ENCODE results near the gene PRAC1.
"Not testable (repeated sequence)": the region's sequence is repeated elsewhere in the genome, so short reads cannot be mapped to it uniquely, and the experiment has no call there.

PRAC1 gene

DNA sequence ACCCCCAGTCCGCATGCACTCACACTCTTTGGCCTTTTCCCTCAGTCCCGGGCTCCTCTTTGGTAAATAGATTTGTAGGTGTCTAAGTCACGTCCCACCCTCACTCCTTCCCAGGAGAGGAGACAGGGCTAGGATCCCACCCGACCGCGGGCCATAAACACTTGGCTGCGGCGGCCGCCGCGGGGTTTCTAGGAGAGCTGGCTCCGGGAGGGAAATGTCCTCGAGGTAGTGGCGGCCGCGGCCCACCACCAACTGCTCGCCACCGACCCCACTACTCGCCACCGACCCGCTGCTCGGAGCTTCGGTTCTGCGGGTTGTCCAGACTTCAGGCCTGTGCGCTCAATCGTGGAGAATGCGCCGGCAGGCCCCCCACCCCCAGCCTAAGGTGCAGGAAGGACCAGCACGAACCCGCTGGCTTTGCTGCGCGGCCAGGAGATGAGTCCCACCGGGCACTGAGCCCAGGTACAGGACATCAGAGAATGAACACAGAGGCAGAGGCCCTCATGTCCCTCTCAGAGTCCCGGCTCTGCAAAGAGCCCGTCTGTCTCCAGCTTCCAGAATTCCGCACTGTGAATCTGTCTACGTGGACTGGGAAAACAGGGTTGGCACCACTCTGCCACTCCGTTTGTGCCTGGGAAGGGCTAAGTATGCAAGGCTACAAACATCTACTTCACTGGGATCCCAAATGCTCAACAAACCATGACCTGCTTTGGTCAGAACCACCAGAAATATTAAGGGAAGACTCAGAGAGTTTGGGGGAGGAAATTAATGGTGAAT is 3.2 kb upstream of the PRAC1 start:
- no peak for DNase-seq

DNA sequence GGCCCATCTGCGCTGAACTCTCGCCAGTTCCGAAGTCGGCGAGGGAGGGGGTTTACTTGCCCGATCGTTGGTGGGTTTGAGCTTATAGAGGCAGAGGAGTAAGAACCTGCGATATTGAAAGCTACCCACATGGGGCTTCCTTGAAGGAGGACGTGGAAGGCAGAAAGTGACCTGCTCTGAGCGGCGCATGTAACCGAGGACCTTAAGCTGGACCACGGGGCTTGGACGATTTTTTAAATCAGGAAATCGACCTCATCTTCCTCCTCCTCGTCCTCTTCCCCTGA is 2.6 kb upstream of the PRAC1 start:
- DNase-seq, result no peak

DNA sequence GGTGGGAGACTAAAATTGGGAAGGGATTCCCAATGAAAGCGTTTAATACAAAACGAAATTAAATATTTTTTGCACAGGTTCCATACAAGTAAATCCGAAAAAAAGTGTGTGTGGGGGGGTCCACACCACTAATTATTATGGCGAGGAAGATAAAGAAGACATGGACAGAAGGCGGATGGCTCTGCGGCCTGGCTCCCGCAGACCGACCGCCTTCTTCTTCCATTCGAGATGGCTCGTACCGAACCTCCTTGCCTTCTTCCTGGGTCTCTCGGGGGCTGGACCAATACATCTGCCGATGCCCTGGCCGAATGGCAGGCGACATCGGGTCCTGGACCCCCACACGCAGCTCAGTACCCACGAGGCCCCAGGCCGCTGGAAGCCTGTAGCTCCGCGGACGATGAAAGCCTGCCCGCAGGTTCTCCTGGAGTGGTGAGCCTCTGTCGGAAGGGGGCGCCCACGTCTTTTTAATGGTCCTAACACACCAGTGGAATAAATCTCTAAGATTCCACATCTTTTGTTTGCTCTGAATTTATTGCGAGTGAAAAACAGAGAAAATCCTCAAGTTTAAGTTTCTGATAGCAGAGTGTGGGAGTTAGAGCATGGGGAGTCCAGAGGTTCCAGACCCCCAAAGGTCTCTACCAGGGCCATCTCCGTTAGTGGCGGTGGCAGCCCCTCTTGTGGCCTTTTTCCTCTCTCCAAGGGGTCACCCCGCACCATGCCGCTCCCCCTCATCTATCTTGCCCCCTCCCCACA is 2.1 kb upstream of the PRAC1 start:
- peak; percentile 79 for DNase-seq

DNA sequence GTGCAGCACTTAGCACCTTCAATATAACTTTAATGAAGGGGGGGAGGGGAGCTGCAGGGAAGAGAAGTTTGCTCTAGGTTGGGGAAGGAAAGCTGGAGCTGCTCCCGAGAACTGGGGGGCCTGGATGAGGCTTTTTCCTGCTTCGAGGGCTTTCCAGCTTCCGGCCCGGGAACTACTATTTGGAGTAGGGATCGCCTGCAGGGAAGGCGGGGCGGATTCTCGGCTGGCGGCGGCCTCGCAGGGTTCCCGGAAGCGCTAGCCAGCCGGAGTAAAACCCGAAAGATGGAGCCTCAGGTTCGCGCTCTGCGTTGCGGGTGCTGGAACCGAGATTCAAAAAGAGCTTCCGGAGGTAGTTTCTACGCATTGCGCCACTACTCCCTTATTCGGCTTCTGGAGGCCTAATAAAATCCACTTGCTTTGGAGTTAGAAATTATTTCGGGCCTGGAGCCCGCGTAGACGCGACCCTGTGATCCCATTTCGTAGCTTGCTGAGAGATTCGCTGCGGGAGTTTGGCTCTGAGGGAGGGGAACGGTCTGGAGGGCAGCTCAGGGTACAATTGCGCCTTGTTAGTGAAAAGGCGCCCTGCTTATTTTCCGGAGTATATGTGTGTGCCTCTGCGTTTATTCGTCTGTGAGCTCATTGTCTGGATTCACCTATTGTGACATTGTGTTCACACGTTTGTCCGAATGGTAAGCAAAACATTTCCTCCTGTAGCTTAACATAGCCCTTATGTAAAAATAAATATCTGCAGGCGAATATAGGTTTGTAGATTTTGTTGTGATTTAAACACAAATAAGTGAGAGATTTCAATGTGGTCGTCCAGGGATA is 1.3 kb upstream of the PRAC1 start:
- DNase-seq, result peak; percentile 22

DNA sequence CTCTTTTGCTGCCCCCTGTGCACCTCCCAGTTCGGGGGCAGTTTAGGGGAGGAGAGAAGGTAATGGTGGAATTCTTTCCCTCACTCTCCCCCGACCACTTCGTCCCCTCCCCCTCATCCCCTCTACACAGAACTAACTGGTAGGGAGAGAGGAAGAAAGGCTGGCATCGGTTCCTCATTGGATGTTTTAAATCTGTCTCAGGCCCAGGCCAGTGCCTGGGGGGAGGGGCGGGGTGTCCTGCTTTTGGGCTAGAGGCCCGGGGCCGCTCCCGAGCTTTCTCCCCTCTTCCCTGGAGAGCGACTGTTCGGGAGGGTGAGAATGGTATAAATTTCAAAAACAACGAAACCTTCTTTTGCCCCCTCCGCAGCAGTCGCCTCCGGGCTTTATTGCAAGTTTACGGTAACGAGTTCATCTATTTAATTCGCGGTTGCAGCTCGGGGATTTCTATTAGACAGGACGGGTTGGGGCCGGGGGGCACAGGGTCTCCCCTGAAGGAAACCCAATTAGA is 651 bp upstream of the PRAC1 start, which contains the start of gene PRAC2:
Gene PRAC2 (plus strand): TSS at position 271 of the 508 bp plus-strand sequence. CDS start 1,226 bp downstream, outside the sequence.
- DNase-seq, result peak; percentile 11

DNA sequence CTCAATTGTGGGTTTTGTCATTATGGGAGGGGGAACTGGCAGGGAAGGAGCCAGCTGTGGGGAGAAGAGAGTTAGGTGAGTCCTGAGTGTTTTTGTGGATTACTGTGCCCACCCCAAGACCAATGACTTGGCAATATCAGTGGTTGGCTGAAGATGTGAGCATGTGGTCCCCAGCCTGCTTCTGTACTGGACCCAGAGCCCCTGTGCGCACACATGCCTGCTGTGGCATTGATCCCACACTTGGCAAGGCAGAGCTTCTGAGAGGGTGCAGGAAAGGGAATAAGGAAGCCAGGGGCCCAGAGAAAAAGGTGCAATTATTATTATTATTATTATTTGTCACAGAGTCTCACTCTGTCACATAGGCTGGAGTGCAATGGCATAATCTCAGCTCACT is 1.3 kb downstream of the PRAC1 start:
- no peak for DNase-seq

DNA sequence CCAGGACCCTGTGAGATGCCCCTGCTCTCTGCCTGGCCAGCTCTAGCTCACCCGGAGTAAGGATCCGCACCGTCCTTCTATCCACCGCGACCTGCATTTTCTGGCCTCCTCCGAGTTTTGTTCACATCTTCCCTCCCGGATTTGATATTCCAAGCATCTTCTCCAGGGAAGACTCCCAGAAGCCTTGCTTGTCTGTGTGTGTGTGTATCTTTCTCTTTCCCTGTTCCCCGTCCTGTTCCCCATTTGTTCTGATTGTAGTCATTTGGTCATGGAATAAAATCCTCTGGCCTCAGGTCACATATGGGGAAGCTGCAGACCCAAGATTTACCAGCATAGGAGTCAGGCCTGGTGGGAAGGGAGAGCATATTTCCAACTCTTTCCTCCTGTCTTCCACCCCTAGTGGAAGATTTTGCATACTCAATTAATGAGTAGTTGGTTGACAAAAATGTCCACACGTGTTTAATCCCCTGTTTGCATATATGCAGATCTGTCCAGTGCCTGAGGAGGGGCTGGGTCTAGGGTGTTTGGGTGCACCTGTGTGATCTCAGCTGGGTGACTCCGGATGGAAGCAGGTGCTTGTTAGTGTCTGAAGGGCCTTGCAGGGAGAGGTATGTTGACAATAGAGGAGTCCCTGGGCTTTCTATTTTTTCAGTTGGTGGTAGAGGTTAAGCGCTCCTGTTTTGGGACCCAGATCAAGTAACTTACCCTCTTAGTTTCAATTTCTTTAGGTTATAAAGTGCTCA is 1.9 kb downstream of the PRAC1 start:
- DNase-seq, result no peak

DNA sequence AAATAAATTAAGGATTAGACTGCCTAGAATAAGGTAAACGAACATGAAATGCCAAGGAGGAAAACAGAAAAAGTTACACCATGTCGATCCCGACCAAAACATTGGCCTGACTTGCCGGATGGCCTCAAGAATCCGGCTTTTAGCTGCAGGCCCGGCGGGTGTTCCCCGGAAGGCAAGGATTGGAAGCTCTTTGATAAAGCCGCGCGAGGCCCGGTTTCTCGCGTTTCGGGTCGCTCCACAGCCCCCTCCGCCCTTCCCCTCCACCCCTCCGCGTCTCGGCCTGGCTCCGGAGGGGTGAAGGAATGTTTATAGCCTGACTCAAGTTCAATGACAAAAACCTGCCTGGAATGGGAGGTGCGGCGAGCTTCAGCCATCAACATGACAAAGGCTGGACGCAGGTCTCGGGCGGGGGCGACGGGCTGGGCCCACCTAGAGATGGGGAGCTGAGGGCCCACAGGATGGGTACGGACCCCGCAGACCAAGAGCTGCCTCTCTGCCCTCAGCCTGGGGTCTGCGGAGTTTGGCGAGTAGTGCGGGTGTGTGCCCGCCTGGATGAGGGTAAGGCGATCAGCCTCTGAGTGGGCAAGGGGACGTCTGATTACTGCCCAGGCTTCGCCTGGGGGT is 2.6 kb downstream of the PRAC1 start:
- DNase-seq, result peak; percentile 16

DNA sequence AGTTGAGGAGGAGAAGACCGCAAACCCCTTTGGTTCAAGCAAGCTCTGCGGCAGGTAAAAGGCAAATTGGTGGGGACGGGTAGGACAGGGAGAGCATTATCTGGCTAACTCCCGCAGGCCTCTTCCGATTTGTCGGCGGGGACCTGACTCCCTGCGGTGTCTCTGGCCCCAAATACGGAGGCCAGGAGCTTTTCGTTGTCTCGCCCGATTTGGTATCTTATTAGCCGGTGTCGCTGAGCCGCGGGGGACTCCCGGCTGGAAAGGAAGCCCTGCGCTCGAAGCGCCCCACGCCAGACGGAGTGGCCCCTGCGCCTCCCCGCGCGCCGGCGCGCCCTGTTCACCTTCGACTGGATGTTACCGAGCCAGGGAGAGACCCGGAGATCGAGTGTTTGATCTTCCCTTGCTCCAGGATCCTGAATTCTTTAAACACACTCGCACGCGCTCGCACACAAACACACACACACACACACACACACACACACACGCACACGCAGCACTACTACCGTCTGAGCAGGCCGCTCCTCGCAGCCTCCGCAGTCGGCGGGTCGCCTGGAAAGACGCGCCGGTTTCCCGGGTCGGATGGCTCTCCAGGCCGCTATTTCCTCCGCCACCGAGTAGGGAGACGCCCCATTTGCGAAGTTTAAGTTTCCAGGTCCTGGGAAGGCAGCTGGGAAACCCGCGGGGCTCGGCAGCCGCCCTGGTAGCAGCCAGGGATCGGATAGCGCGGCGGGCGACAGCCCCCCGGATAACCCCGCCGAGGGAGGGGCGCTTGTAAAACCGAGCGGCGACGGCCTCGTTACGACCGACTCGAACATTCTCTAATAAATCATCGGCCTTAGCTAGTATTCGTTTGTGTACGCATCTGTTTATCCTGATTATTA is 3.3 kb downstream of the PRAC1 start:
- peak; percentile 22 for DNase-seq

DNA sequence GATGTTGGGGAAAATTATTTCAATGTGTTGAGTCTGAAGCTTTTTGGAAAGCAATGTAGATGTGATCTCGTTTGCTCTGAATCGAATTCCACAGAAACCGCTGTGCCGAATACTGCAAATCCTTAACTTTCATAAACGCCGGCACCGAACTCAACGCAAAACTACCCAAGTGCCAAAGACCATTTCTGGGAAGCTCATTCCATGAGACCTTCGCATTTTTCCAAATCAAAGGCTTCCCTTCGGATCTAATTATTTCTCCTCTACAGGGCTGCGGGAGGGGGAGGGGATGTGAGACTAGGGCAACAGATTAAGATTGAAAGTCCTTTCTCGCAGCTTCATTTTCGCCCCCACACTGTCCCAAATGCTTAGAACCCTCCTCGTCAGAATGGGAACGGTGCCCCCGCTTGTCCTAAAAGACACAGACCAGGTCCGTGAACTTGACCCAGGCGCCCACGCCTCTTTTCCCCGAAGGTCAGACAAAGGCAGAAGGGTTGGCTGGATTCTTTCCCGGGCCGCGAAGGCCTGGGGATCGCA is 4.0 kb downstream of the PRAC1 start:
- peak; percentile 13 for DNase-seq

DNA sequence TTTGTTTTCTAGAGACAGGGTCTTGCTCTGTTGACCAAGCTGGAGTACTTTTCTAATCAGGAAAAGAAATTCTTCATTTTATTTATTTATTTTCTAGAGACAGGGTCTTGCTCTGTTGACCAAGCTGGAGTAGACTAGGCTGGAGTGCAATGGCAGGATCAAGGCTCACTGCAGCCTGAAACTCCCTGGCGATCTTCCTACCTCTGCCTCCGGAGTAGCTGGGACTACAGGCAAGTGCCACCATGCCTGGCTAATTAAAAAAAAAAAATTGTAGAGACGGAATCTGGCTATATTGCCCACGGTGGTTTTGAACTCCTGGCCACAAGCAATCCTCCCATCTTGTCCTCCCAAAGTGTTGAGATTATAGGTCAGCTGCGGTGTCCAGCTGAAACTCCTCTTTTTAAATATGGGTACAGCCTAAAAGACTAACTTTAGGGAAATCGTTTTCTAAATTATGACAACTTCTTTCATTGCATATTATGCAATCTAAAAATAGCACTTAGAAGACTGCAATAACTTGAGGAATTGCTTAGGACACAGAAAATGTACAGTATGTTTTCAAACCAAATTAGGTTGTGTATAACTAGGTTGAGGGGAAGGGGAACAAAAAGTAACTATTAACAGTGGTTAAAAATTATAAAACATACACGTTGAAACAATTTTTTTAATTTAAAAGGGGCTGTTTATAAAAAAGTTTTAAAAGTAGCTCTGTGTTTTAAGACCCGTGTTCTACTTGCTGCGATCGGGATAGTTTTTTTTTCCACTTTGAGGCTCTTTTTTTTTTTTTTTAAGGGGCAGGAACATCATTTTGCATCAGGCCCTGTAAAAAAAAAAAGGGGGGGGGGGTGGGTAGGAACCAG is 4.7 kb downstream of the PRAC1 start:
- DNase-seq, result no peak

DNA sequence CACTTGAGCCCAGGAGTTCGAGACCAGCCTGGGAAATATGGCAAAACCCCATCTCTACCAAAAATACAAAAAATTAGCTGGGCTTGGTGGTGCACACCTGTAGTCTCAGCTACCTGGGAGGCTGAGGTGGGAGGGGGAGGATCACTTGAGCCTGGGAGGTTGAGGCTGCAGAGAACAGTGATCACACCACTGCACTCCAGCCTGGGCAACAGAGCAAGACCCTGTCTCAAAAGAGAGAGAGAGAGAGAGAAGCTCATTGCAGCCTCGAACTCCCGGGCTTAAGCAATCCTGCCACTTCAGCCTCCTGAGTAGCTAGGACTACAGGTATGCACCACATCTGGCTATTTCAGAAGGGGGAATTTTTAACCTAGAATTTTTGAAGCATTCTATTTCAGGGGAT is 5.8 kb downstream of the PRAC1 start:
- DNase-seq, result not testable (repeated sequence)

DNA sequence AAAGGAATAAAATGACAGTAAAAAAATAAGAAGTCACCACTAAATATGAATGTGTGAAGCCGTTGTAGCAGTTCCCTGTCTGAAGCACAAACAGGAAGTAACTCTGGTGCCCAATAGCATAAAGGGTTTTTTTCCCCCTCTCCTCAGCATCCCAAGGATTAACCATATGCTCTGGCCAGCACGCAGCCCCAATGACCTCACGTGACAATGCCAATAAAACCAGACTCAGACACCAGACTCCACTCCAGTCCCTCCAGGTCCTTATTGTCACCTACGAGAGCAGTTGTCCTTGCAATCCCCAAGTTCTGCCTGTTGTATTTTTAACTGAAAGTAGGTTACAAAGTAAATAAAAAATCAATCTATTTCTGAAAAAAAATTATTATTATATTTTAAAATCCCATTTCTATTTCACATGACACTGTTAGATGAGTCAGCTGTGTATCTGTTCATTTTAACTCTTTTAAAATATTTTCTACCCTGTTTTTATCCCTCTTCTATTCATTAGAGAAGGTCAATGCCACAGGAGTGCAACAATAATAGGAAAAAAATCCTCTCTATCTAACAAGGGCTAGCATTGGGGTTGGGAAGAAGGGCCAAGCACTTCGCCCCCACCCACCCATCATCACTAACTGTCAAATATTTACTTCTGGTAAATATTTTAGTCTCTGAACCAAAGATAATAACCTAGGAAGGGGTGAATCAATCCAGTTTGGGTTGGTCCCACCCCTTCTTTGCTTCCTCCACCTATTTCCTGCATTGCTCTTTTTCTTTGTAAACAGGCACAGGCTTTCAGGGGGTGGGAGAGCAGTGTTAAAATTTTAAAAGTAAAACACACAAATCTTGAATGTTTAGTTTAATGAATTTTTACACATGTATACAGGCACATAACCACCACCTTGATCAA is 6.6 kb downstream of the PRAC1 start:
- no peak for DNase-seq

DNA sequence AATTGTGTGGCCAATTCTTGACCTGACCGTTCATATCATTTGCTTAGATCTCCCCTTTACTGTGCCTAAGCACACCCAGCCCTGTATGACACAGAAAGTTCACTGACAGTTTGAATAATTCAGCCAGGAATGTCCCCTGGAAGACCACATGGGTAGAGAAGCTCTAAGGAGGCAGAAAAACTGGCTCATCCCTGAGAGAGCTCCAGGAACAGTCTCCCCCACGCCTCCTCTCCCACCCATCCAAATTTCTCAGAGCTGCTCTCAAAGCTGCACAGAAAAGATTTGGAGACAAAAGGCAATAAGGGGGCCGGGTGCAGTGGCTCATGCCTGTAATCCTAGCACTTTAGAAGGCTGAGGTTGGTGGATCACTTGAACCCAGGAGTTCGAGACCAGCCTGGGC is 11.2 kb downstream of the PRAC1 start:
- DNase-seq, result no peak

DNA sequence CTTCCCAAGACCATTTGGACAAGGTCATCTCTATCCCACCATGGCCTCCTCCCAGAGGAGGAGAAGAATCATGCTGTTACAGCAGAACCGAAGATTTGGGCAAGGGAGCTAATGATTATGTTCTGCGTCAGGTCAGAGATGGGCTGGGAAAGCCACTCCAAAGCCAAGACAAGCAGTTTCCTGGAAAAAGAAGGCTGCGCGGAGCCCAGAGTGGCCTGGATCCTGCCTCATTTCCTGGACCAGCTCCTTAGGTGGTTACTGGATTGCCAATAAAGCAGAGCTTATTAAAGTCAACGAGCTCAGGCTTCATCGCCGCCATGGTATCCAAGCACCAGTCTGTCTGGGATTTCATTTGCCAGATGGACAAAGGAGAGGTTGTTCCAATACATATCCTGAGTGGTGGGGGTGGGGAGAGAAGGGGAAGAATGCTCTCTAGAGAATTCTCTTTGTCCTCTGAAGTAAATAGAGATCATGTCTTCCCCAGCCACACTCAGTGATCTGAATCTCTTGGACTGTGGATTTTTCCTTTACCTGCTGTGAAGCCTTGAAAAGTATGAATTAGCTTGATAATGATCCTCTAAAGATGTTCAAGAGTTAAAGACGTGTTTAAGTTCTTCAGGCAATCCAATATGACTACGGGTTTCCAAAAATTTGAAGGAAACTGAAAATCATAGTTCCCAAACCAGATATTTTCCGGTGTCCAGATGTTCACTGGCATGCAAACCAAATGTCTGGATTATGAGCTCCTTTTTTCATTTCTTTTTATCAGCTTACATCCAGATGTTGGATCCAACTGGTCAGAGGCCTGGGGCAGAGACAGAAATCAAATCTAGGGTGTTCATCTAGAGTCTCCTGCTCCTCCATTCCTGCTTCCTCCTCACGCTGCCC is 17.7 kb downstream of the PRAC1 start:
- no peak for DNase-seq

DNA sequence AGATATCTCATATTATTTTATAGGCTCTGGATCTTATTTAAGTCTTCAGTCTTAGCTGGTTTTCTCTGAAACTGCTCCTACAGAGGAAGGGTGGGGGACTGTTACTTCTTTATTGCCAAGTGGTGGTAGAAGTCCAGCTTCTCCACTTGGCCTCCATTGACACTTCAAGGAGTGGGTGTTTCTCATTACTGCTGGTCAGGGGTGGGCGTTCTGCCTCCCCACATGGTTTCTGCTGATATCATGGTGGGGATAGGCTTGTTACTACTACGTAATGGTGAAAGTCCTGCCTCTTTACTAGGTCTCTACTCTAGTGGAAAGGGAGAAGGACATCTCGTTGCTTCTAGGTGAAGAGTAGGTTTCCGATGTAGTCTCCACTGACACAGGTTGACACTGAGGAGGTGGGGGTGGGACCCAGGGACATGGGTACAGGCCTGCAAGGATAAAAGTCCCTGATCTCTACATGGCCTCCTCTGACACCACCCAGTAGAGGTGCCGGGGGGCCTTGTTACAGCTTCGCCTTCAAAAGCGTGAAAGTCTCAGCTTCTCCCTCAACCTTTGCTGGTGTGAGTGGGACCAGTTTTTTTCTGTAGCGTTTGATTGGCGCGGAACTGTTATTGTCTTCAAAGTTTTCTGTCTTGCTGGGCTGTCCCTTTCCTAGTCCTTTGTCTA is 20.3 kb downstream of the PRAC1 start:
- DNase-seq, result no peak

DNA sequence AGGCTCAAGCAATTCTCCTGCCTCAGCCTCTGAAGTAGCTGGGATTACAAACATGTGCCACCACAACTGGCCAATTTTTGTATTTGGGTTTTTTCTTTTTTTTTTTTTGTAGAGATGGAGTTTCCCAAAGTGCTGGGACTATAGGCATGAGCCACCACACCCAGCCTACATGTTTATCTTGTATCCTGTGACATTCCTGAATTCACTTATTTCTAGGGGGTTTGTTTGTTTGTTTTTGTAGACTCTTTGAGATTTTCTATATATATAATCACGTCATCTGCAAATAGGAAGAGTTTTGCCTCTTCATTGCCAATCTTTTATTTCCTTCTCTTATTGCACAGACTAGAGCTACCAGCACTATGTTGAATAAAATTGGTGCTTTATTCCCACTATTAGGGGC is 29.1 kb downstream of the PRAC1 start:
- no peak for DNase-seq

All from activated naive CD4-positive, alpha-beta T cell treated with anti-CD3 and anti-CD28 coated beads, Interleukin-2, amount 50 U/mL, for 16 hours (primary cell).